OCI-LY3 (cell line): ENCODE results near the gene MATK.

Source experiments
- CTCF ChIP-seq: fragments of 200-600, 300-600 bp; sonication (generic); IDR thresholded peaks from 2 replicates; pipeline ENCODE4 v1.5.1; 2014; ENCODE audit warnings: antibody characterized with exemption, low read length, low read depth
- EZH2phosphoT487 ChIP-seq: fragments of 200-600 bp; shearing (Covaris generic); IDR thresholded peaks from 2 replicates; pipeline ENCODE4 v1.6.1; 2018; ENCODE audit warnings: antibody characterized with exemption, mixed run types, low read depth

GRCh38 chr19:3782330-3782729 is 3.9 kb downstream of the MATK start:
- TF ChIP-seq CTCF = no peak
- TF ChIP-seq EZH2phosphoT487 = no peak
